ENCODE measurements around the gene ZNF396. TPM values are rescaled to one million over a fixed set of nuclear protein-coding genes. Genes with fewer than 3 reads are reported as not detected.
A peak's percentile ranks its signal among the peaks of the same experiment; 100 is the strongest.

Gene ZNF396
- total RNA-seq, 2 donors from 2014 or later: 2.6 to 3.9 TPM

- TF ChIP-seq, protein P1, sequence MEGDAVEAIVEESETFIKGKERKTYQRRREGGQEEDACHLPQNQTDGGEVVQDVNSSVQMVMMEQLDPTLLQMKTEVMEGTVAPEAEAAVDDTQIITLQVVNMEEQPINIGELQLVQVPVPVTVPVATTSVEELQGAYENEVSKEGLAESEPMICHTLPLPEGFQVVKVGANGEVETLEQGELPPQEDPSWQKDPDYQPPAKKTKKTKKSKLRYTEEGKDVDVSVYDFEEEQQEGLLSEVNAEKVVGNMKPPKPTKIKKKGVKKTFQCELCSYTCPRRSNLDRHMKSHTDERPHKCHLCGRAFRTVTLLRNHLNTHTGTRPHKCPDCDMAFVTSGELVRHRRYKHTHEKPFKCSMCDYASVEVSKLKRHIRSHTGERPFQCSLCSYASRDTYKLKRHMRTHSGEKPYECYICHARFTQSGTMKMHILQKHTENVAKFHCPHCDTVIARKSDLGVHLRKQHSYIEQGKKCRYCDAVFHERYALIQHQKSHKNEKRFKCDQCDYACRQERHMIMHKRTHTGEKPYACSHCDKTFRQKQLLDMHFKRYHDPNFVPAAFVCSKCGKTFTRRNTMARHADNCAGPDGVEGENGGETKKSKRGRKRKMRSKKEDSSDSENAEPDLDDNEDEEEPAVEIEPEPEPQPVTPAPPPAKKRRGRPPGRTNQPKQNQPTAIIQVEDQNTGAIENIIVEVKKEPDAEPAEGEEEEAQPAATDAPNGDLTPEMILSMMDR (IDR thresholded peaks at IDR 0.05): no peak
- TF ChIP-seq POLR2A (IDR thresholded peaks at IDR 0.05): no peak
- peaks cover 10 to 13% of the 10 kb centered on the region in 2 donors for H3K36me3 ChIP-seq (replicated peaks in 1 of 2; ENCODE audit: insufficient read depth in 1 of 2, low read depth in 2 of 2)
- 1 to 2% methylated on average over 15 of the region's 15 CpGs for WGBS, 2 donors
- DNase-seq: no peak
- H3K27me3 ChIP-seq: no peaks in the 10 kb centered on the region
- no peaks in the 10 kb centered on the region for H3K9me3 ChIP-seq
- H3K4me1 ChIP-seq: peaks cover 60% of the 10 kb centered on the region
- peak overlapping the region; percentile 75 to 91 for H3K4me3 ChIP-seq
- intact Hi-C loops (cut with DNase I): no loop called here
- peak overlapping the region; percentile 96 to 100 (median 98) for H3K27ac ChIP-seq
- no peak for ATAC-seq
Observed at GRCh38 chr18:35343488-35343935, 33.6 kb downstream of the ZNF396 start.

DNA sequence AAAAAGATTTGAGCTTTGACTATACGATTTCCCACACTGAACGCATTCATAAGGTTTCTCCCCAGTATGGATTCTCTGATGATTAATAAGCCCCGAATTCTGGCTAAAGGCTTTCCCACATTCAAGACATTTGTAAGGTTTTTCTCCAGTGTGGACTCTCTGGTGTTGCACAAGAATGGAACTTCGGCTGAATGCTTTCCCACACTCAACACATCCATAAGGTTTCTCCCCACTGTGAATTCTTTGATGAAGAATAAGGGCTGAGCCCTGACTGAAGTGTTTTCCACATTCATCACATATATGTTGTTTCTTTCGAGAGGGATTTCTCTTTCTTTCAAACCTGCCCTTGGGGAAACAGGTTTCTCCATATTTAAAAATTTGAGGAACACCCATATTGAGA lies 39.9 kb downstream of the ZNF396 start:
- no peak for TF ChIP-seq POLR2A (IDR thresholded peaks at IDR 0.05)
- TF ChIP-seq, protein P1 (IDR thresholded peaks at IDR 0.05): no peak
- no peaks in the 10 kb centered on the region for H3K9me3 ChIP-seq
- H3K36me3 ChIP-seq (replicated peaks in 1 of 2; ENCODE audit: insufficient read depth in 1 of 2, low read depth in 2 of 2): peaks cover 10 to 29% of the 10 kb centered on the region in 2 donors
- H3K4me3 ChIP-seq: no peak overlapping the region
- no peak overlapping the region for H3K27ac ChIP-seq
- H3K4me1 ChIP-seq: peaks cover 53% of the 10 kb centered on the region
- 90 to 96% methylated on average over 5 of the region's 5 CpGs for whole genome bisulfite sequencing, 2 donors
- DNase-seq (no peak), ATAC-seq (no peak)
- intact Hi-C loops (cut with DNase I): loop anchor here (10.0 kb wide), 1 partner anchor 52 kb away; no protein-coding TSS in a partner anchor
- no peaks in the 10 kb centered on the region for H3K27me3 ChIP-seq

DNA sequence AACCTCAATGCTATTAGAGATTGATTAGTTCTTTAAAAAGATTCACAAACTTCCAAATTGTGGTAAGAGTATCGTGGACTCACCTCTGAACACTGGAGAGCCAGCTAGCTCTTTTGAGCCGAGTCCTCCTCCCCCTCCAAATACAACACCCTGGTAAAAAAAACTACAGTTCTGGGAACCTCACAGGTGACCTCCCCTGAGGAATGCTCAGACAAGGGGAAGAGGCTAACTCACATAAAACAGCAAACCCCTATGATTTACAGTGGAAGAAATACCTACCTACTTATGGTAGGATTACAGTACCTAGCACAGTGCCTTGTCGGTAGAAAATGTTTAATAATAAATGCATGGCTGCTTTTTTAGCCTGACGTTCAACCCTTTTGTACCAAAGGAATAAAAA lies 41.3 kb downstream of the ZNF396 start:
- TF ChIP-seq, protein P1 (IDR thresholded peaks at IDR 0.05): no peak
- no peak overlapping the region for H3K4me3 ChIP-seq
- H3K27ac ChIP-seq: no peak overlapping the region
- H3K4me1 ChIP-seq: peaks cover 41% of the 10 kb centered on the region
- no peaks in the 10 kb centered on the region for H3K9me3 ChIP-seq
- ATAC-seq: no peak
- H3K27me3 ChIP-seq: no peaks in the 10 kb centered on the region
- peaks cover 10 to 29% of the 10 kb centered on the region in 2 donors for H3K36me3 ChIP-seq (replicated peaks in 1 of 2; ENCODE audit: insufficient read depth in 1 of 2, low read depth in 2 of 2)
- DNase-seq: no peak
- intact Hi-C loops (cut with DNase I): loop anchor here (10.0 kb wide), 1 partner anchor 51 kb away; no protein-coding TSS in a partner anchor
- 65% methylated on average over 4 of the region's 4 CpGs for WGBS, 2 donors

- no peak overlapping the region for H3K27ac ChIP-seq
Observed at GRCh38 chr18:35334821-35335220, 42.3 kb downstream of the ZNF396 start.

More at GRCh38 chr18:35334821-35335220, 42.3 kb downstream of the ZNF396 start:
- Histone ChIP-seq H3K9me3 (no peaks in the 10 kb centered on the region), H3K4me1 (peaks cover 31% of the 10 kb centered on the region), H3K27me3 (no peaks in the 10 kb centered on the region), H3K4me3 (no peak overlapping the region), H3K36me3 (replicated peaks in 1 of 2; ENCODE audit: insufficient read depth in 1 of 2, low read depth in 2 of 2) (peaks cover 10 to 26% of the 10 kb centered on the region in 2 donors)
- TF ChIP-seq POLR2A (IDR thresholded peaks at IDR 0.05): no peak
- TF ChIP-seq, protein P1 (IDR thresholded peaks at IDR 0.05): no peak
- no peak for ATAC-seq
- DNase-seq: no peak
- intact Hi-C loops (cut with DNase I): loop anchor here (10.0 kb wide), 1 partner anchor 50 kb away; no protein-coding TSS in a partner anchor
- 61 to 64% methylated on average over 3 of the region's 3 CpGs for WGBS, 2 donors
